Liver (tissue), 9 donors: ENCODE results near the gene FURIN. TPM values are rescaled to one million over a fixed set of nuclear protein-coding genes. Genes with fewer than 3 reads are reported as not detected.
A peak's percentile ranks its signal among the peaks of the same experiment; 100 is the strongest.
"Not testable (repeated sequence)": the region's sequence is repeated elsewhere in the genome, so short reads cannot be mapped to it uniquely, and the experiment has no call there.

Source experiments
- DNase-seq: peaks from one replicate; pipeline ENCODE4 v3.0.0-alpha.2; 2017; ENCODE audit warnings: low spot score
- H3K27ac ChIP-seq, 2 donors: one replicate each; pipeline ENCODE4 v1.7.0; 2013; ENCODE audit warnings: inconsistent platforms in 2 of 2, low read length in 2 of 2, control low read depth in 1 of 2, low read depth in 1 of 2, mild to moderate bottlenecking in 1 of 2
- H3K27me3 ChIP-seq, 4 donors: one replicate each; pipeline versions ENCODE4 v1.6.1 to v1.7.0; 2013; ENCODE audit warnings: low read length in 3 of 4, inconsistent platforms in 1 of 4, mild to moderate bottlenecking in 1 of 4, moderate library complexity in 1 of 4; ENCODE audit not compliant: control insufficient read depth in 4 of 4, insufficient read depth in 4 of 4
- H3K36me3 ChIP-seq, 4 donors: one replicate each; pipeline versions ENCODE4 v1.6.1 to v1.7.0; 2013; ENCODE audit warnings: low read length in 3 of 4, mild to moderate bottlenecking in 3 of 4, low read depth in 1 of 4, moderate library complexity in 1 of 4; ENCODE audit not compliant: control insufficient read depth in 4 of 4, insufficient read depth in 3 of 4
- H3K4me1 ChIP-seq, 4 donors: one replicate each; pipeline versions ENCODE4 v1.6.1 to v1.7.0; 2013; ENCODE audit warnings: low read length in 3 of 4, mild to moderate bottlenecking in 3 of 4, moderate library complexity in 1 of 4; ENCODE audit not compliant: control insufficient read depth in 4 of 4, insufficient read depth in 4 of 4
- H3K4me3 ChIP-seq, 3 donors: one replicate each; pipeline versions ENCODE4 v1.6.1 to v1.7.0; 2013; ENCODE audit warnings: low read length in 3 of 3, control low read depth in 1 of 3, low read depth in 1 of 3, mild to moderate bottlenecking in 1 of 3
- H3K9ac ChIP-seq, 2 donors: one replicate each; pipeline ENCODE4 v1.7.0; 2013; ENCODE audit warnings: low read length in 2 of 2, mild to moderate bottlenecking in 2 of 2, moderate library complexity in 2 of 2, control low read depth in 1 of 2, low read depth in 1 of 2
- H3K9me3 ChIP-seq, 4 donors: one replicate each; pipeline versions ENCODE4 v1.6.1 to v1.7.0; 2013; ENCODE audit warnings: low read length in 3 of 4; ENCODE audit not compliant: control insufficient read depth in 4 of 4
- CTCF ChIP-seq: fragments of 150-350 bp; IDR thresholded peaks from 2 replicates; pipeline ENCODE4 v1.5.1; 2017; ENCODE audit warnings: improper control_type of control experiment, low read depth, low read length; ENCODE audit not compliant: missing input control
- EGR1 ChIP-seq, 2 donors: IDR thresholded peaks; 2 replicates each; pipeline ENCODE4 v1.6.1; 2016 to 2018; ENCODE audit warnings: antibody characterized with exemption in 2 of 2, low read depth in 2 of 2
- FOXA1 ChIP-seq: IDR thresholded peaks from 2 replicates; pipeline ENCODE4 v1.6.1; 2016; ENCODE audit warnings: antibody characterized with exemption
- FOXA2 ChIP-seq: IDR thresholded peaks from 2 replicates; pipeline ENCODE4 v1.6.1; 2016; ENCODE audit warnings: antibody characterized with exemption
- GABPA ChIP-seq, 2 donors: IDR thresholded peaks in 1 of 2; conservative IDR thresholded peaks in 1 of 2; 2 replicates each; pipeline ENCODE4 v1.6.1; 2016; ENCODE audit warnings: antibody characterized with exemption in 2 of 2, mild to moderate bottlenecking in 1 of 2, moderate library complexity in 1 of 2
- HNF4A ChIP-seq, 2 donors: conservative IDR thresholded peaks; 2 replicates each; pipeline ENCODE4 v1.6.1; 2016; ENCODE audit warnings: antibody characterized with exemption in 2 of 2, mild to moderate bottlenecking in 2 of 2
- HNF4G ChIP-seq: IDR thresholded peaks from 2 replicates; pipeline ENCODE4 v1.6.1; 2016; ENCODE audit warnings: antibody characterized with exemption
- JUND ChIP-seq, 2 donors: IDR thresholded peaks; 2 replicates each; pipeline ENCODE4 v1.6.1; 2016; ENCODE audit warnings: antibody characterized with exemption in 2 of 2
- MAX ChIP-seq: IDR thresholded peaks from 2 replicates; pipeline ENCODE4 v1.6.1; 2016; ENCODE audit warnings: antibody characterized with exemption
- NR2F2 ChIP-seq: IDR thresholded peaks from 2 replicates; pipeline ENCODE4 v1.6.1; 2016; ENCODE audit warnings: antibody characterized with exemption
- RAD21 ChIP-seq, 2 donors: IDR thresholded peaks; 2 replicates each; pipeline ENCODE4 v1.6.1; 2016; ENCODE audit warnings: antibody characterized with exemption in 2 of 2, mild to moderate bottlenecking in 2 of 2
- REST ChIP-seq: IDR thresholded peaks from 2 replicates; pipeline ENCODE4 v1.6.1; 2016; ENCODE audit warnings: antibody characterized with exemption, mild to moderate bottlenecking
- RXRA ChIP-seq, 2 donors: IDR thresholded peaks; 2 replicates each; pipeline ENCODE4 v1.6.1; 2017 to 2018; ENCODE audit warnings: antibody characterized with exemption in 2 of 2, mild to moderate bottlenecking in 1 of 2
- SP1 ChIP-seq: IDR thresholded peaks from 2 replicates; pipeline ENCODE4 v1.6.1; 2018; ENCODE audit warnings: antibody characterized with exemption, mild to moderate bottlenecking
- TAF1 ChIP-seq: conservative IDR thresholded peaks from 2 replicates; pipeline ENCODE4 v1.6.1; 2016; ENCODE audit warnings: antibody characterized with exemption, mild to moderate bottlenecking
- YY1 ChIP-seq: IDR thresholded peaks from 2 replicates; pipeline ENCODE4 v1.6.1; 2016; ENCODE audit warnings: antibody characterized with exemption, mild to moderate bottlenecking
- ZBTB33 ChIP-seq: IDR thresholded peaks from 2 replicates; pipeline ENCODE4 v1.6.1; 2016; ENCODE audit warnings: antibody characterized with exemption
- WGBS: extraction: QIAGEN DNeasy Blood & Tissue Kit; methylation state at CpG from one replicate; pipeline ENCODE4 v1.1.7; 2013; 5-methylcytosine and 5-hydroxymethylcytosine counted together
- polyA plus RNA-seq, 2 donors: library from polyadenylated mRNA; stranded (reverse) in 1 of 2; unstranded in 1 of 2; fragments of 200-250 nt in 1 of 2; fragments of >200 nt in 1 of 2; fragmentation: Nextera tagmentation in 1 of 2; extraction: Ambion mirVana in 1 of 2; gene quantifications; one replicate each; pipeline versions ENCODE4 v1.2.1 to v1.2.3, GENCODE V29; 2013 to 2015
- total RNA-seq, 2 donors: library from RNA; depleted of rRNA; stranded (reverse); fragments of >200 nt; gene quantifications; one replicate each; pipeline ENCODE4 v1.2.3, GENCODE V29; 2014
- TF ChIP-seq, protein P1 (sequence below): IDR thresholded peaks from 2 replicates; pipeline ENCODE4 v1.6.1; 2016; ENCODE audit warnings: antibody characterized with exemption
- donor health status: healthy.
- donor health status: healthy.
- donor health status: healthy.
- donor health status: healthy.
- donor health status: healthy.

FURIN gene
- total and polyA plus RNA-seq, 4 donors = 102 to 258 (median 164) TPM

DNA sequence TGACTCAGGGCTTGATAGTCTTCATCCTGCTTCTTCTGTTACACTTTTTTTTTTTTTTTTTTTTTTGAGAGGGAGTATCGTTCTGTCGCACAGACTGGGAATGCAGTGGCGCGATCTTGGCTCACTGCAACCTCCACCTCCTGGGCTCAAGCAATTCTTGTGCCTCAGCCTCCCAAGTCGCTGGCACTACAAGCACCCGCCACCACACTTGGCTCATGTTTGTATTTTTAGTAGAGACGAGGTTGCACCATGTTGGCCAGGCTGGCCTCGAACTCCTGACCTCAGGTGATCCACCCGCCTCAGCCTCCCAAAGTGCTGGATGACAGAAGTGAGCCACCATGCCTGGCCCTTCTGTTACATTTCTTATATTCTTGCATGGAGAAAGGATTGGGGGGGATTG, 6.6 kb downstream of the FURIN start:
- H3K9me3 ChIP-seq, H3K4me3 ChIP-seq, H3K9ac ChIP-seq, H3K27me3 ChIP-seq, DNase-seq: not testable (repeated sequence)
- TF ChIP-seq RXRA (IDR thresholded peaks at IDR 0.05) = peak in 1 of 2 donors; percentile 43
- WGBS = 55% methylated on average over 9 of the region's 9 CpGs
- peaks cover 6 to 68% (median 40%) of the 10 kb centered on the region in 4 donors for H3K4me1 ChIP-seq
- H3K36me3 ChIP-seq = peaks cover 27 to 38% (median 34%) of the 10 kb centered on the region in 4 donors
- H3K27ac ChIP-seq = peak overlapping the region in 1 of 2 donors; percentile 0

GRCh38 chr15:90875549-90875981, 7.2 kb downstream of the FURIN start:
- DNase-seq = no peak
- Histone ChIP-seq H3K9ac (no peak overlapping the region), H3K27ac (peak overlapping the region; percentile 0 to 15), H3K4me1 (peaks cover 8 to 68% (median 38%) of the 10 kb centered on the region in 4 donors), H3K9me3 (no peaks in the 10 kb centered on the region), H3K4me3 (no peak overlapping the region), H3K36me3 (peaks cover 27 to 44% (median 36%) of the 10 kb centered on the region in 4 donors), H3K27me3 (no peaks in the 10 kb centered on the region)
- no peak for TF ChIP-seq ZBTB33
- no peak for TF ChIP-seq YY1
- TF ChIP-seq HNF4G = no peak
- TF ChIP-seq FOXA2 = no peak
- TF ChIP-seq SP1 = no peak
- no peak for TF ChIP-seq REST
- no peak for TF ChIP-seq TAF1
- TF ChIP-seq HNF4A (conservative IDR thresholded peaks at IDR 0.05) = no peak
- no peak for TF ChIP-seq CTCF
- TF ChIP-seq RAD21 (IDR thresholded peaks at IDR 0.05) = no peak
- no peak for TF ChIP-seq RXRA (IDR thresholded peaks at IDR 0.05)
- no peak for TF ChIP-seq NR2F2
- TF ChIP-seq FOXA1 = no peak
- TF ChIP-seq JUND (IDR thresholded peaks at IDR 0.05) = no peak
- no peak for TF ChIP-seq EGR1 (IDR thresholded peaks at IDR 0.05; ENCODE audit: low read depth in 2 of 2)
- TF ChIP-seq MAX = no peak
- no peak for TF ChIP-seq GABPA (IDR thresholded peaks at IDR 0.05 in 1 of 2, conservative IDR thresholded peaks at IDR 0.05 in 1 of 2)
- TF ChIP-seq, protein P1, sequence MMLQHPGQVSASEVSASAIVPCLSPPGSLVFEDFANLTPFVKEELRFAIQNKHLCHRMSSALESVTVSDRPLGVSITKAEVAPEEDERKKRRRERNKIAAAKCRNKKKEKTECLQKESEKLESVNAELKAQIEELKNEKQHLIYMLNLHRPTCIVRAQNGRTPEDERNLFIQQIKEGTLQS = no peak
- 85% methylated on average over 12 of the region's 12 CpGs for WGBS
